Esophagus (tissue), 2 donors: Measurements from ENCODE around the gene ADIPOQ. TPM values are rescaled to one million over a fixed set of nuclear protein-coding genes. Genes with fewer than 3 reads are reported as not detected.
"Not testable (repeated sequence)": the region's sequence is repeated elsewhere in the genome, so short reads cannot be mapped to it uniquely, and the experiment has no call there.

Experiments used
- H3K27ac ChIP-seq, 2 donors: one replicate each; pipeline ENCODE4 v1.5.1; 2013; ENCODE audit warnings: low read depth in 2 of 2, mild to moderate bottlenecking in 2 of 2, inconsistent platforms in 1 of 2, low read length in 1 of 2, moderate library complexity in 1 of 2
- H3K27me3 ChIP-seq, 2 donors: one replicate each; pipeline ENCODE4 v1.6.1; 2013; ENCODE audit warnings: low read length in 2 of 2, control low read depth in 1 of 2, mild to moderate bottlenecking in 1 of 2; ENCODE audit not compliant: insufficient read depth in 2 of 2, control insufficient read depth in 1 of 2
- H3K36me3 ChIP-seq, 2 donors: one replicate each; pipeline ENCODE4 v1.6.1; 2013; ENCODE audit warnings: low read length in 1 of 2; ENCODE audit not compliant: control insufficient read depth in 2 of 2, insufficient read depth in 2 of 2
- H3K4me1 ChIP-seq, 2 donors: one replicate each; pipeline ENCODE4 v1.6.1; 2013; ENCODE audit warnings: low read length in 1 of 2; ENCODE audit not compliant: control insufficient read depth in 2 of 2, insufficient read depth in 2 of 2
- H3K4me3 ChIP-seq, 2 donors: one replicate each; pipeline ENCODE4 v1.5.1; 2013; ENCODE audit warnings: low read length in 2 of 2, mild to moderate bottlenecking in 2 of 2, low read depth in 1 of 2, moderate library complexity in 1 of 2
- H3K9me3 ChIP-seq, 2 donors: one replicate each; pipeline ENCODE4 v1.6.1; 2013; ENCODE audit warnings: mild to moderate bottlenecking in 2 of 2, low read depth in 1 of 2, low read length in 1 of 2, moderate library complexity in 1 of 2; ENCODE audit not compliant: control insufficient read depth in 2 of 2, insufficient read depth in 1 of 2
- WGBS, 2 donors: extraction: QIAGEN DNeasy Blood & Tissue Kit; methylation state at CpG; one replicate each; pipeline ENCODE4 v1.1.7; 2013; 5-methylcytosine and 5-hydroxymethylcytosine counted together
- polyA plus RNA-seq, 2 donors: library from polyadenylated mRNA; stranded (reverse); fragments of 200-250 nt; gene quantifications; one replicate each; pipeline ENCODE4 v1.2.3, GENCODE V29; 2013
- donor health status: healthy with polysubstance abuse.
- donor health status: Bipolar disorder and iron deficiency.

The ADIPOQ gene
- polyA plus RNA-seq, 2 donors, result 0.04 to 0.20 TPM

- no CpG with 5 or more reads among the region's 2 CpGs for WGBS, 2 donors
- H3K4me1 ChIP-seq, H3K27ac ChIP-seq, H3K9me3 ChIP-seq, H3K4me3 ChIP-seq, H3K36me3 ChIP-seq, H3K27me3 ChIP-seq: not testable (repeated sequence)
These were observed 50.6 kb downstream of the ADIPOQ start for GRCh38 chr3:186893071-186893470.

- H3K9me3 ChIP-seq, result no peaks in the 10 kb centered on the region
- H3K27ac ChIP-seq, result peak overlapping the region in 1 of 2 donors; percentile 13
- WGBS, 2 donors, result 58 to 73% methylated on average over 5 of the region's 5 CpGs
- no peaks in the 10 kb centered on the region for H3K36me3 ChIP-seq
- peaks cover 0 to 3% of the 10 kb centered on the region in 2 donors for H3K4me1 ChIP-seq
- no peak overlapping the region for H3K4me3 ChIP-seq
- no peaks in the 10 kb centered on the region for H3K27me3 ChIP-seq
These were observed 52.9 kb downstream of the ADIPOQ start for GRCh38 chr3:186895406-186895805.

GRCh38 chr3:186896006-186896405 is 53.5 kb downstream of the ADIPOQ start:
- Histone ChIP-seq H3K27me3 (no peaks in the 10 kb centered on the region), H3K27ac (no peak overlapping the region), H3K4me3 (no peak overlapping the region), H3K4me1 (peaks cover 0 to 3% of the 10 kb centered on the region in 2 donors), H3K9me3 (no peaks in the 10 kb centered on the region), H3K36me3 (no peaks in the 10 kb centered on the region)
- WGBS, 2 donors, result 87 to 89% methylated on average over 4 of the region's 4 CpGs

GRCh38 chr3:186896875-186897274 is 54.4 kb downstream of the ADIPOQ start:
- H3K9me3 ChIP-seq, result no peaks in the 10 kb centered on the region
- peaks cover 0 to 3% of the 10 kb centered on the region in 2 donors for H3K4me1 ChIP-seq
- no peak overlapping the region for H3K4me3 ChIP-seq
- no peaks in the 10 kb centered on the region for H3K27me3 ChIP-seq
- 65 to 76% methylated on average over 4 of the region's 4 CpGs for WGBS, 2 donors
- no peak overlapping the region for H3K27ac ChIP-seq
- no peaks in the 10 kb centered on the region for H3K36me3 ChIP-seq

- H3K36me3 ChIP-seq, result no peaks in the 10 kb centered on the region
- 72 to 90% methylated on average over 1 of the region's 1 CpG for WGBS, 2 donors
- H3K4me1 ChIP-seq, result peaks cover 0 to 3% of the 10 kb centered on the region in 2 donors
These were observed 58.7 kb downstream of the ADIPOQ start for GRCh38 chr3:186901135-186901734.

GRCh38 chr3:186902154-186902553 is 59.6 kb downstream of the ADIPOQ start:
- whole genome bisulfite sequencing, 2 donors, result 72 to 84% methylated on average over 3 of the region's 3 CpGs
- Histone ChIP-seq H3K36me3 (no peaks in the 10 kb centered on the region), H3K27me3 (no peaks in the 10 kb centered on the region)

More at GRCh38 chr3:186901135-186901734, 58.7 kb downstream of the ADIPOQ start:
- Histone ChIP-seq H3K4me3 (no peak overlapping the region), H3K27ac (no peak overlapping the region), H3K9me3 (no peaks in the 10 kb centered on the region), H3K27me3 (no peaks in the 10 kb centered on the region)

GRCh38 chr3:186902713-186903112 is 60.2 kb downstream of the ADIPOQ start:
- WGBS, 2 donors, result 83 to 90% methylated on average over 2 of the region's 2 CpGs
- Histone ChIP-seq H3K4me3 (no peak overlapping the region), H3K27ac (no peak overlapping the region), H3K4me1 (peaks cover 0 to 1% of the 10 kb centered on the region in 2 donors), H3K9me3 (no peaks in the 10 kb centered on the region), H3K36me3 (no peaks in the 10 kb centered on the region), H3K27me3 (no peaks in the 10 kb centered on the region)

More at GRCh38 chr3:186902154-186902553, 59.6 kb downstream of the ADIPOQ start:
- peaks cover 0 to 3% of the 10 kb centered on the region in 2 donors for H3K4me1 ChIP-seq
- H3K27ac ChIP-seq, result no peak overlapping the region
- H3K4me3 ChIP-seq, result no peak overlapping the region
- no peaks in the 10 kb centered on the region for H3K9me3 ChIP-seq

- not testable (repeated sequence) for H3K27ac ChIP-seq, H3K4me1 ChIP-seq, H3K27me3 ChIP-seq, H3K4me3 ChIP-seq, H3K36me3 ChIP-seq, H3K9me3 ChIP-seq
- 54 to 74% methylated on average over 2 of the region's 2 CpGs for WGBS, 2 donors
These were observed 61.2 kb downstream of the ADIPOQ start for GRCh38 chr3:186903676-186904075.

- H3K4me1 ChIP-seq, H3K27ac ChIP-seq, H3K27me3 ChIP-seq, H3K9me3 ChIP-seq, H3K4me3 ChIP-seq, H3K36me3 ChIP-seq: not testable (repeated sequence)
- WGBS, 2 donors, result 73 to 97% methylated on average over 3 of the region's 3 CpGs
These were observed 64.6 kb downstream of the ADIPOQ start for GRCh38 chr3:186907075-186907474.
